LoVo (cell line): Measurements from ENCODE around the gene ZFAND3.
A peak's percentile ranks its signal among the peaks of the same experiment; 100 is the strongest.

Source experiments
- DNase-seq: peaks from one replicate; pipeline ENCODE4 v3.0.0-alpha.2; 2016; ENCODE audit warnings: low spot score

The ZFAND3 gene

GRCh38 chr6:38004908-38005307, 185.4 kb downstream of the ZFAND3 start:
- no peak for DNase-seq

GRCh38 chr6:38011937-38012336, 192.4 kb downstream of the ZFAND3 start:
- no peak for DNase-seq

- DNase-seq: peak; percentile 24
These were observed 193.0 kb downstream of the ZFAND3 start for GRCh38 chr6:38012573-38012972.

- no peak for DNase-seq
These were observed 195.8 kb downstream of the ZFAND3 start for GRCh38 chr6:38015341-38015740.

GRCh38 chr6:38016824-38017223, 197.3 kb downstream of the ZFAND3 start:
- DNase-seq: no peak

GRCh38 chr6:38018755-38019165, 199.2 kb downstream of the ZFAND3 start:
- no peak for DNase-seq

GRCh38 chr6:38020593-38020992, 201.1 kb downstream of the ZFAND3 start:
- no peak for DNase-seq

GRCh38 chr6:38021029-38021428, 201.5 kb downstream of the ZFAND3 start:
- no peak for DNase-seq

GRCh38 chr6:38021571-38021970, 202.0 kb downstream of the ZFAND3 start:
- DNase-seq: no peak

GRCh38 chr6:38022688-38023087, 203.2 kb downstream of the ZFAND3 start:
- no peak for DNase-seq

GRCh38 chr6:38024908-38025307, 205.4 kb downstream of the ZFAND3 start:
- no peak for DNase-seq

- no peak for DNase-seq
These were observed 205.9 kb downstream of the ZFAND3 start for GRCh38 chr6:38025451-38025850.

- no peak for DNase-seq
These were observed 208.3 kb downstream of the ZFAND3 start for GRCh38 chr6:38027685-38028373.

GRCh38 chr6:38030380-38030779, 210.9 kb downstream of the ZFAND3 start:
- no peak for DNase-seq

GRCh38 chr6:38032797-38033196, 213.3 kb downstream of the ZFAND3 start:
- no peak for DNase-seq

GRCh38 chr6:38033442-38033982, 214.0 kb downstream of the ZFAND3 start:
- no peak for DNase-seq

- no peak for DNase-seq
These were observed 214.9 kb downstream of the ZFAND3 start for GRCh38 chr6:38034274-38034914.

GRCh38 chr6:38035478-38035877, 216.0 kb downstream of the ZFAND3 start:
- no peak for DNase-seq

- no peak for DNase-seq
These were observed 220.0 kb downstream of the ZFAND3 start for GRCh38 chr6:38039502-38039901.

GRCh38 chr6:38040254-38040653, 220.7 kb downstream of the ZFAND3 start:
- no peak for DNase-seq

- DNase-seq: no peak
These were observed 223.8 kb downstream of the ZFAND3 start for GRCh38 chr6:38043259-38043753.

GRCh38 chr6:38045701-38046305, 226.3 kb downstream of the ZFAND3 start:
- no peak for DNase-seq

- DNase-seq: no peak
These were observed 228.0 kb downstream of the ZFAND3 start for GRCh38 chr6:38047562-38047961.
